ENCODE measurements around the gene PYROXD2.
"Not testable (repeated sequence)": the region's sequence is repeated elsewhere in the genome, so short reads cannot be mapped to it uniquely, and the experiment has no call there.

PYROXD2 gene

GRCh38 chr10:98388101-98388655 is 26.8 kb downstream of the PYROXD2 start:
- DNase-seq = no peak

GRCh38 chr10:98384531-98385133 is 30.4 kb downstream of the PYROXD2 start:
- no peak for DNase-seq

GRCh38 chr10:98383869-98384268 is 31.1 kb downstream of the PYROXD2 start:
- DNase-seq = no peak

GRCh38 chr10:98383134-98383667 is 31.8 kb downstream of the PYROXD2 start:
- DNase-seq = not testable (repeated sequence)

GRCh38 chr10:98382691-98383101 is 32.3 kb downstream of the PYROXD2 start:
- DNase-seq = no peak

DNA sequence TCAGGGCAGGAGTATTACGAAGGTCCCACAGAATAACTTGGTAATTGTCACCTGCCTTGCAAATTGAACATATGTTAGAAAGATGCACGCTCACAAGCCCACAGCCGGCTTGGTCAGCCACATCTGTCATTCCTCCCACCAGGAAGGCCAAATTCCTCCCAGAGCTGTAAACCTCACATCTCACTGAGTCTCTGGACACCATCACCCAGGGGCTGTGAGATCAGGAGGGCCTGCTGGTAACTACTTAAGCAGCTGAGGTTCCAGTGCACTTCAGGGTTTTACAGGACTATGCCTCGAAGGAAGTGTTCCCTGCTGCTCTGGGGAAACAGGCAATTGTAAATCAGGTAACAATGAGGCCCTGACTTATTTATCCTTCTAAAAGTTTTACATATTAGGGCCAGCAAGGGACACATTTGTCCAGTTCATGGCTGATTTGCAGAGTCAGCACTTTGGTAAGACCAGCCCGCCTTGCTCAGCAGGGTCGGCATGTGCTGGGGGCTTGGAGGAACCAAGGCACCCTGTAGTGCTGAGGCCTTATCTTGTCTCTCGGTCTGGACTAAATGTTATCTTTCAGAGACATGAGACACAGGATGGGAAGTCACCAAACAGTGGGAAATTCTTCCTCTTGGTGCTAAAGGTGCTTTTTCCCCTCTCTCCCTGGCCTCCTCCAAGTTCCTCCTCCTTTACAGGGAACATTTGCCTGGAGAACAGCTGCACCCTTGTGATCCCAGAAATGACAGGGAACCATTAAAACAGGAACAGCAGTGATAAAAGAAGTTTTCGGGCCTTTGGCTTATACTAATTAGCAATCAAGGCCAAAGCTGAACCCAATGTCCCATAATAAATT is 34.3 kb downstream of the PYROXD2 start:
- DNase-seq = no peak

GRCh38 chr10:98378722-98379121 is 36.3 kb downstream of the PYROXD2 start:
- no peak for DNase-seq

DNA sequence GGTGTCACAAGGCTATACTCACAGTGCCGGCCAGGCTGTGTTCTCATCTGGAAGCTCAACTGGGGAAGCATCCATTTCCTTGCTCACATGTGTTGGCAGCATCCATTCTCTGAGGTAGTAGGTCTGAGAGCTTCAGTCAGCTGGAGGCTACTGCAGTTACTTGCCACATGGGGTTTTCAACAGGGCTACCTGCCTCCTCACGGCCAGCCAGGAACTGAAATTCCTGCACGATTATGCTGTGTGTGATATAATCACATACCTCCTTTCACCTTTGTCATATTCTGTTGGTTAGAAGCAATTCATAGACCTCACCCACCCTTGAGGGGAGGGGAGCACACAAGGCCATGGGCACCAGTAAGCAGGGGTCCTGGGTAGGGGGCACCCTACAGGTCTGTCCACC is 37.4 kb downstream of the PYROXD2 start:
- DNase-seq = no peak

DNA sequence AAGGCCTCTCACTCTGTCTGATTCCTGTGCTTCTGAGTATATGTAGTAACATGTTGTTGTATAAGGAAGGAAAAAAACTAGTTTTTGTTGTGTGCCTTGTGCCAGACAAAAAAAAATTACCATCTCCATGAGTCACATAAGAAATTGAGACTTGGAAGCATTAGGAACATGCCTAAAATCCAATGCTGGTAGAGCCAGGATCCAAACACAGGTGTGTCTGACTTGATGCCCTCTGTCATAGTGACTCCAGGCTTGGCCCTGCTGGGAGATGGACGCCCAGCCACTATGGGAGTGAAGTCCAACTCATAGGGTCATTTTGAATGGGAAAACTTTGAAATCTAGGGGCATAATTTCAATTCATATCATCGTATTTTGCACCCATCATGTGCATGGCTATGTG is 38.0 kb downstream of the PYROXD2 start:
- DNase-seq = no peak

DNA sequence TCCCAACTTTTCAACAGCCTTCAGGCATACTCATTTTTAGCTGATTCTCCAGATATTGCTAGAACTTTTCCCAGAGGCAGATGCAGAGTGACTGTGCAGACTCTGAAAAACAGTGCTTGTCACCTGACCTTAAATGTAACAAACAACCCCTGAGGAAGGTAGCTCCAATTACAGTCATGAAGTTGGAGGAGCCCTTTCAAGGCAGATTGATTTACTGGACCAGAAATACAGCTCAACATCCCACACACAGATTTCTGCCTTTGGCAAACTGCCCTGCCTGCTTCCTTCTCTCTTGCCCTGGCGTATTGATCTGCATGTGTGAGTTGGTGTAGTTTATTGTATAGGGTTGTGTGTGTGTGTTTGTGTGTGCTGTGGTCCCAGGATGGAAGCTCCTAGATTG is 38.5 kb downstream of the PYROXD2 start:
- DNase-seq = no peak

GRCh38 chr10:98374217-98374985 is 40.6 kb downstream of the PYROXD2 start:
- DNase-seq = no peak

DNA sequence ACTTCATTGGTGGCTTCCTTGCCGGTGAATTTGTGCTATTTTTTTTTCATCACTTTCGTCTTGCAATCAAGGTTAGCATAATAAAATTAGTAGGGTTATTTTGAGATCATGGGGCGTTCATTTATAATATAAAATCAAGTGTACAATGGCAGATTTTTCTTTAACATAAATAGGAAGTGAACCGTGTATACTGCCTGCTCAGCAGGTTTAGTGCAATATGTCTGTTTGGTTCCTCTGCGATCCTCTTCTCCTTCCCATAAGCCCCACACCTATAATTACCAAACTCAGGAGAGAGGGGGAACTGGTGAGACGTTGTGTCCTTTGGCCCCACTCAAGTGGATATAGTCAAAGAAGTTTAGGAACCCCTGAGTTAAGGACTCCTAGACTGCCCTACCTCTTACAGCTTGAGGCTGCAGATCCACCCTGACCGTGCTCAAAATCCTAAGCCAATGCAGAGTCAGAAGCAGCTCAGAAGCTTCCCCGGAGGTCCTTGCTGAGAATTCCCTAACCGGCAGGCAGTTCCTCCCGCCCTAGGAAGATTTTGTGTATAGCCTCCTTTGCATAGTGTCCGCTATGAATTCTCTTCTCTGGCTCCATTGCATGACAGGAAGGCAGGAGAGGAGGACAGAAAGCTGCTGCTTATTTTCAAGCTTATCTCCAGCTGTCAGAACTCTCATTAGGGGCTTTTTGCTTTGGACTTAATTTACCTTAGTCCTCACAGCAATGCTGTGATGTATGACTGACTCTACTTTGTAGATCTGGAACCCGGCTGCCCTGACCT is 41.5 kb downstream of the PYROXD2 start:
- no peak for DNase-seq

DNA sequence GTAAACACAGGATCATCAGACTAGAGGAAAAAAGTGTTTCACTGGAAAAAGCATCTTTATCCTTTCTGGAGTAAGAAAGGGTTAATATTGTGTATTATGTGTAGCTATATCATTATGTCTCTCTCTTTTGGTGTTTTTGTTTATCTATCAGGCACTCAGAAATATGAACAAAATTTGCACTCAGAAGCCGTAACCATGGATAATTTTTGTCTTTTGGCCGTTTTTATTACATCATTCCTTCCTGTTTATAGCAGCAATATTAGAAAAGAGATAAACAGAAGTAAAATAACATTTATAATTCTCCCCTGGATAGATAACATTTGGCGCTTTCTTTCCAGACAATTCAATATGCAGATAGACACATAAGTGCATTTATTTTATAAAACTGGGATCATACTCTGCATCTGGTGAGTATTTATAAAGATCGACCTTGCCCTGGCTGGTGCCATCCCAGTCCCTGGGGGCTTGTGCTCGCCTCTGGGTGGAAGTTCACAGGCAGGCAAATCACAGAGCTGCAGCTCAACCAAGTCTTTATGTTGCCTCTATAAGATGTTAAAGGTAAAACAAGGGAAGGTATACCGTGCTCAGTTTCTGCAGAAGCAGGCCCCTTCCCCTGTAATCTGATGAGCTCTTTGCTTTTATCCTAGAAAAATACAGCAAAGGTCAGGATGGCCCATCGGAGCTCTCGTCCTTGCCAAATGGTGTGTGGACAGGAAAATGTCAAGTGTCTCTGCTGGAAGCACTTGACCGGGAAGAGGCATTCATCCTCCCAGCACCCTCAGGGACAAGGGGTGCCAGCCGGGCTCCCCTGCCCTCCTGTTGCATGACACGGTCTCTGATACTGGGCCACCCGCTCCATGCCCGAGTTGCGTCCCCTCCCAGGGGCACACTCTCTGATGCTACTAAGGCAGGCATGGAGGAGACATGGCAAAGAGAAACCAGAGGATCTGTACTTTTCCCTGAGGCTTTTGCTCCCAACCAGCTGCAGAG is 43.9 kb downstream of the PYROXD2 start:
- DNase-seq = no peak

- DNase-seq = no peak
Observed at GRCh38 chr10:98369801-98370200, 45.2 kb downstream of the PYROXD2 start.

DNA sequence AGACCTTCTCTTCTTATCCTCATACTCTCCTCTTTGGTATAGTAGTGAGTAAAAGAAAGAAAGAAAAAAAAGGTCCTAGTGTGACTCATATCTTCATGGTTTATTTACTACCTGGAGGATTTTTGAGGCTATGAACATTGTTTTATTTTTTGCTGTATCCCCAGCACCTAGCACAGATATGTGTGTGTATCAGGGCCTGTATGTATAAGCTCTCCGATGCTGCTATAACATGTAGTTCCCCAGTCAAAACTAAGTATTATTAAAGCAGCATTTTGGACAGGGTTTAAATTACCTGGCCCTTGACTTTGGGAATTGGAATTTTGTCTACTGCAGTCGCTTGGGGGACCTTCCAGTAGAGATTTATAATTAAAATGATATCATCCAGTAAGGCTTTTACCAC is 46.3 kb downstream of the PYROXD2 start:
- DNase-seq = no peak

GRCh38 chr10:98367604-98368451 is 47.2 kb downstream of the PYROXD2 start:
- no peak for DNase-seq

DNA sequence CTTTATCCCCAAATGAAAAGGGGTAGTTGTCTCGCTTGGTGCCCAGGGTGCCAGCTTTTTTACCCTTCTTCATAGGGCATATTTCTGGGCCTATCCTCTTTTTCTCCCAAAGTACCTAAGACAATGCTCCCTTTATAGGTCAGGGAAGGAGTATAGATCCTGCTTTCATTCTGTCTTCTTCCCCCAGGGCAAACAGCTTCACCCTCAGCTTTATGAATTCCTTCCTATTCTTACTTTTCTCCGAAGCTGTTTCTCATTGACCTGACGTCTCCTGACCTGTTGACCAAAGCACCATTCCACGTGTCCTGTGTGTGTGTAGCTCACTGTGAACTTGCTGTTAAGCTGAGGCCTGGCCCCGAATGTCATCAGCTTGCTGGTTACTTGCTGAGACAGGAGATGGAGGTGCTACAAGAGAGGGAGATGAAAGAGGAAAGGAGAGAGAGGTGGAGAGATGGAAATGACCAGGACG is 48.9 kb downstream of the PYROXD2 start:
- DNase-seq = no peak

- DNase-seq = no peak
Observed at GRCh38 chr10:98365406-98366061, 49.4 kb downstream of the PYROXD2 start.

DNA sequence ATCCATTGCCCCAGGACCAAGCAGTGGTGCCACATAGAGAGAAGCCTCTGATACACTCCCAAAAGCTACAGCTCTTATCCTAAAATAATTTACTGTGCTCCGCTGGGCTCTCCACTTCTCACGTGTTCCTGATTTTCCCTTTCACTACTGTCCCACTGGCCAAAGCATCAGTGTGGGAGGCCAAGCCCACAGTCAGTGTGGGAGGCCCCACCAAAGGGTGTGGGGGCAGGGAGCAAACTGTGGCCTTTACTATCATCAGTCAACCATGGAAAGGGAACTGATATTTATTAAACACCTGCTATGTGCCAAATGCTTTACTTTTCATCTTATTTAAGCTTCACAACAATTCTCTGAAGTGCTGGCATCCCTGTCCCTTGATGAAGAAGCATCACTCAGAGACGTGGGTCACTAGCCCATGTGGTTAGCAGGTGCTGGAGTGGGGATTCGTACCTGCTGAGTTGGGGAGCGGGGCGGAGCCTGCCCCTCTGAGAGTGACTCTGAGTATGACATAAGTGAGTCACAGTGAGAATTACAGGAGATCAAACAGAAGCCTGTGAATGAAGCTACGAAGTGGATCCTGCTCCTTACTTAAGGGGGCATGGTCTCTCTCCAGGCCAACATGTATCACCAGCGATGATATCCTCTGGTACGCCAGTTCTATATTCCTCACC is 50.4 kb downstream of the PYROXD2 start:
- no peak for DNase-seq
